ENCODE measurements around the gene LPIN1. TPM values are rescaled to one million over a fixed set of nuclear protein-coding genes. Genes with fewer than 3 reads are reported as not detected.

Gene LPIN1
- total RNA-seq, 6 experiments from 2014 or later, result 17.5 to 22.9 (median 20.7) TPM

DNA sequence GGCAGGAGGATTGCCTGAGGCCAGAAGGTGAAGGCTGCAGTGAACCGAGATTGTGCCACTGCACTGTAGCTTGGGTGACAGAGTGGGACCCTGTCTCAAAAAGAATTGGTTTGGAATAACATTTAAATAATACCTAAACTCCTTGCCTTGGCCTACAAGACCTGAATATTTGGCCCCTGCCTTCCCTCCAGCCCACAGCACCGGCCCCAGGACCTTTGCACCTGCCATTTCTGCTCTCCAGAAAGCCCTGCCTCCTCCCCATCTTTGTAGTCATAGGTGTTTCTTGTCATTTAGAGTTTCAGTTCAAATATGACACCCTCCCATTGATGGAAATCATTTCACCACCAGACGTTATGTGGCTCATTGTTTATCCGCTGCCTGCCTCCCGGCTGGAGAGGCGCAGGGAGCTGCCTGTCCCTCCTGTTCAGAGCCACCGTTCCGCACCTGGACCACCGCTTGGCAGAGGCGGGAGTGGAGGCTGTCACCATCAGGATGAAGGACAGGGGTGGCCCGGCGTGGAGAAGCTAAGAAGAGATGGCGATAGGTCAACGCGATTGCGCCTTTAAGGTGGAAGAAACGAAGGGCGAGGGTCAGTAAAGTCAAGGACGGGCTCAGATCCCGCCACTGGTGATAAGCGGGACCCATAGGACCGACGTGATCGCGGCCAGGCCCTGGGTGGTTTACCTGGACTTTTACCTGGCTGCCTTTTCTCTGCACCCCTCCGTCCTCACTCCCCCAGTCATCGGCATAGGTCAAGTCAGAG lies 638 bp upstream of the LPIN1 start:
- no peak for DNase-seq
- no peaks in the 10 kb centered on the region; the same call in 1 of the 2 replicates for H3K27me3 Mint-ChIP-seq (ENCODE audit: insufficient read depth)
- peaks cover 63% of the 10 kb centered on the region for H3K4me1 Mint-ChIP-seq (ENCODE audit: low read depth)
- TF ChIP-seq, protein P1, sequence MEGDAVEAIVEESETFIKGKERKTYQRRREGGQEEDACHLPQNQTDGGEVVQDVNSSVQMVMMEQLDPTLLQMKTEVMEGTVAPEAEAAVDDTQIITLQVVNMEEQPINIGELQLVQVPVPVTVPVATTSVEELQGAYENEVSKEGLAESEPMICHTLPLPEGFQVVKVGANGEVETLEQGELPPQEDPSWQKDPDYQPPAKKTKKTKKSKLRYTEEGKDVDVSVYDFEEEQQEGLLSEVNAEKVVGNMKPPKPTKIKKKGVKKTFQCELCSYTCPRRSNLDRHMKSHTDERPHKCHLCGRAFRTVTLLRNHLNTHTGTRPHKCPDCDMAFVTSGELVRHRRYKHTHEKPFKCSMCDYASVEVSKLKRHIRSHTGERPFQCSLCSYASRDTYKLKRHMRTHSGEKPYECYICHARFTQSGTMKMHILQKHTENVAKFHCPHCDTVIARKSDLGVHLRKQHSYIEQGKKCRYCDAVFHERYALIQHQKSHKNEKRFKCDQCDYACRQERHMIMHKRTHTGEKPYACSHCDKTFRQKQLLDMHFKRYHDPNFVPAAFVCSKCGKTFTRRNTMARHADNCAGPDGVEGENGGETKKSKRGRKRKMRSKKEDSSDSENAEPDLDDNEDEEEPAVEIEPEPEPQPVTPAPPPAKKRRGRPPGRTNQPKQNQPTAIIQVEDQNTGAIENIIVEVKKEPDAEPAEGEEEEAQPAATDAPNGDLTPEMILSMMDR (IDR thresholded peaks at IDR 0.05), result no peak
- H3K9me3 Mint-ChIP-seq, result no peaks in the 10 kb centered on the region
- peak overlapping the region; percentile 49; the same call in 1 of the 2 replicates for H3K4me3 Mint-ChIP-seq
- peak overlapping the region; percentile 26; the same call in 1 of the 2 replicates for H3K27ac Mint-ChIP-seq
- no peaks in the 10 kb centered on the region for H3K36me3 Mint-ChIP-seq (ENCODE audit: low read depth)

DNA sequence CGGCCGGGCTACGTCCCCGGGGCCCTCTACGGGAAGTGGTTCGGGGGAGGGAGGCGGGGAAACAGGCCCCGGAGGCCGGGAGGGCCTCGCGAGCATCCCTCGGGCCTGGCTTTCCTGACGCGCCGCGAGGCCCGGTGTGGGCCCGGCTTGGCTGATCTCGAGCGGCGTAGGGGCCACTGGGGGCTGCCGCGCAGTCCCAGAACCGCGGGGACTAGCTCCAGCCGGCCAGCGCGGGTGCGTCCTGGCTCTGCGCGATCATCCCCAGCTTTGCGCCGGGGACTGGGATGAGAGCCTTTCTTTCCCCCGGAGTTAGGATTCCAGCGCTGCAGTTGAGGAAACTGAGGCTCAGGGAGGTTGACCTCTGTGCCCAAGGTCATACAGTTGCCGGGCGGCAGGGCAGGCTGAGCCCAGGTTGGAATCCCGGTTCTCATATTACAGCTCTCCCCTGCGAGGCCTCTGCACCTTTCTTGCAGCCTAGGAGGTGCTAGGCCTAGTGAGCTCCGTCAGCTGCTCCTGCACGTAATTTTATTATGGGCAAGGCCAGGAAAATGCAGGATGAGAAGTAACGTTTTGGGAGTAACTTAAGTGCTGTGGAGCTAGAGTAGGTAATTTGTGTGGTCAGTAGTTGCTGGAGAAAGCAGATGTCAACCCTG lies 501 bp downstream of the LPIN1 start:
- DNase-seq, result no peak
- peak overlapping the region; percentile 92 for H3K4me3 Mint-ChIP-seq
- no peaks in the 10 kb centered on the region for H3K36me3 Mint-ChIP-seq (ENCODE audit: low read depth)
- H3K4me1 Mint-ChIP-seq (ENCODE audit: low read depth), result peaks cover 66% of the 10 kb centered on the region
- TF ChIP-seq, protein P1 (IDR thresholded peaks at IDR 0.05), result 0 out of 2 replicates have a peak, but pooled peaks have one; percentile 12
- no peaks in the 10 kb centered on the region for H3K9me3 Mint-ChIP-seq
- H3K27ac Mint-ChIP-seq, result peak overlapping the region; percentile 73
- H3K27me3 Mint-ChIP-seq (ENCODE audit: insufficient read depth), result no peaks in the 10 kb centered on the region; the same call in 1 of the 2 replicates

- peak overlapping the region; percentile 73; the same call in 1 of the 2 replicates for H3K27ac Mint-ChIP-seq
- no peaks in the 10 kb centered on the region for H3K36me3 Mint-ChIP-seq (ENCODE audit: low read depth)
- TF ChIP-seq, protein P1 (IDR thresholded peaks at IDR 0.05), result no peak
- H3K4me3 Mint-ChIP-seq, result peak overlapping the region; percentile 92
- H3K4me1 Mint-ChIP-seq (ENCODE audit: low read depth), result peaks cover 57% of the 10 kb centered on the region
- H3K9me3 Mint-ChIP-seq, result no peaks in the 10 kb centered on the region
- H3K27me3 Mint-ChIP-seq (ENCODE audit: insufficient read depth), result no peaks in the 10 kb centered on the region; the same call in 1 of the 2 replicates
- DNase-seq, result no peak
Measured at GRCh38 chr2:11748018-11748860, 1.8 kb downstream of the LPIN1 start.

GRCh38 chr2:11748861-11749645 lies 2.6 kb downstream of the LPIN1 start:
- peaks cover 59% of the 10 kb centered on the region for H3K4me1 Mint-ChIP-seq (ENCODE audit: low read depth)
- DNase-seq, result no peak
- TF ChIP-seq, protein P1 (IDR thresholded peaks at IDR 0.05), result no peak
- no peaks in the 10 kb centered on the region; the same call in 1 of the 2 replicates for H3K27me3 Mint-ChIP-seq (ENCODE audit: insufficient read depth)
- H3K9me3 Mint-ChIP-seq, result no peaks in the 10 kb centered on the region
- H3K27ac Mint-ChIP-seq, result no peak overlapping the region
- no peak overlapping the region for H3K4me3 Mint-ChIP-seq
- H3K36me3 Mint-ChIP-seq (ENCODE audit: low read depth), result no peaks in the 10 kb centered on the region
